ENCODE data around the gene LRG1.

Gene LRG1

GRCh38 chr19:4495471-4495870 lies 44.4 kb downstream of the LRG1 start:
- Histone ChIP-seq H2BK120ac (ENCODE audit: low read depth, low read length) (no peak overlapping the region), H3K4me3 (ENCODE audit: insufficient read depth in 1 of 2, low read depth in 1 of 2, low read length in 2 of 2) (no peak overlapping the region), H3K23ac (ENCODE audit: low read length in 2 of 2) (no peak overlapping the region), H3K9me3 (ENCODE audit: control insufficient read depth, low read length) (no peaks in the 10 kb centered on the region), H3K27me3 (ENCODE audit: control insufficient read depth in 1 of 2, insufficient read depth in 1 of 2, low read length in 2 of 2) (no peaks in the 10 kb centered on the region), H3K79me1 (replicated peaks; ENCODE audit: low read length, poor library complexity, severe bottlenecking) (peaks cover 48% of the 10 kb centered on the region), H3K18ac (ENCODE audit: low read depth in 1 of 2, low read length in 2 of 2) (no peak overlapping the region), H3K9ac (ENCODE audit: low read length) (no peak overlapping the region), H3K14ac (ENCODE audit: low read length in 2 of 2) (no peak overlapping the region), H3K36me3 (ENCODE audit: control insufficient read depth in 1 of 2, insufficient read depth in 2 of 2, low read depth in 1 of 2, low read length in 2 of 2) (peaks cover 72 to 95% of the 10 kb centered on the region in 2 experiments), H4K8ac (ENCODE audit: low read length) (no peak overlapping the region), H3K27ac (ENCODE audit: low read length, poor library complexity, severe bottlenecking) (no peak overlapping the region), H4K91ac (ENCODE audit: low read length) (no peak overlapping the region), H2BK5ac (ENCODE audit: low read depth, low read length, poor library complexity, severe bottlenecking) (no peak overlapping the region), H2BK12ac (ENCODE audit: low read length in 2 of 2) (no peak overlapping the region), H2AK5ac (ENCODE audit: low read length, severe bottlenecking) (no peak overlapping the region), H2AFZ (ENCODE audit: low read depth, low read length) (no peak overlapping the region), H3K4me2 (ENCODE audit: low read length, poor library complexity, severe bottlenecking) (no peak overlapping the region), H2BK15ac (ENCODE audit: low read depth, poor library complexity, severe bottlenecking) (no peak overlapping the region), H3K4me1 (ENCODE audit: control insufficient read depth, insufficient read depth, low read depth, low read length) (peaks cover 2% of the 10 kb centered on the region), H3K4ac (ENCODE audit: low read depth in 1 of 2, low read length in 2 of 2) (no peak overlapping the region)
- WGBS = 90% methylated on average over 12 of the region's 12 CpGs
- DNase-seq = no peak

DNA sequence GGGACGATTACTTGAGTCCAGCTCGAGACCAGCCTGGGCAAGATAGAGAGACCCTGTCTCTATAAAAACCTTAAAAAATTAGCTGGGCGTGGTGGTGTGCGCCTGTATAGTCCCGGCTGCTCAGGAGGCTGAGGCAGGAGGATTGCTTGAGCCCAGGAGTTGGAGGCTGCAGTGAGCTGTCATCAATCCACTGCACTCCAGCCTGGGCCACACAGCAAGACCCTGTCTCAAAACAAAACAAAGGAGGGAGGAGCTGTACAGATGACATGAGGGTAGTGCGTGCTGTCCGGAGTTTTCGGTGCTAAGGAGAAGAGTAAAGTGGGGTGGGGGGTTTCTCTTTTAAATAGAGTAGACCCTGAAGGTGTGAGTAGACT lies 45.2 kb downstream of the LRG1 start:
- Histone ChIP-seq H2BK120ac (ENCODE audit: low read depth, low read length) (no peak overlapping the region), H3K4me2 (ENCODE audit: low read length, poor library complexity, severe bottlenecking) (no peak overlapping the region), H3K14ac (ENCODE audit: low read length in 2 of 2) (no peak overlapping the region), H3K27ac (ENCODE audit: low read length, poor library complexity, severe bottlenecking) (no peak overlapping the region), H2BK12ac (ENCODE audit: low read length in 2 of 2) (no peak overlapping the region), H3K36me3 (ENCODE audit: control insufficient read depth in 1 of 2, insufficient read depth in 2 of 2, low read depth in 1 of 2, low read length in 2 of 2) (peaks cover 78 to 94% of the 10 kb centered on the region in 2 experiments), H4K8ac (ENCODE audit: low read length) (no peak overlapping the region), H3K9ac (ENCODE audit: low read length) (no peak overlapping the region), H3K79me1 (replicated peaks; ENCODE audit: low read length, poor library complexity, severe bottlenecking) (peaks cover 51% of the 10 kb centered on the region), H3K23ac (ENCODE audit: low read length in 2 of 2) (no peak overlapping the region), H3K4me1 (ENCODE audit: control insufficient read depth, insufficient read depth, low read depth, low read length) (peaks cover 2% of the 10 kb centered on the region), H2BK5ac (ENCODE audit: low read depth, low read length, poor library complexity, severe bottlenecking) (no peak overlapping the region), H3K27me3 (ENCODE audit: control insufficient read depth in 1 of 2, insufficient read depth in 1 of 2, low read length in 2 of 2) (no peaks in the 10 kb centered on the region), H2AK5ac (ENCODE audit: low read length, severe bottlenecking) (no peak overlapping the region), H3K9me3 (ENCODE audit: control insufficient read depth, low read length) (no peaks in the 10 kb centered on the region), H3K4me3 (ENCODE audit: insufficient read depth in 1 of 2, low read depth in 1 of 2, low read length in 2 of 2) (no peak overlapping the region), H2AFZ (ENCODE audit: low read depth, low read length) (no peak overlapping the region), H4K91ac (ENCODE audit: low read length) (no peak overlapping the region), H2BK15ac (ENCODE audit: low read depth, poor library complexity, severe bottlenecking) (no peak overlapping the region), H3K18ac (ENCODE audit: low read depth in 1 of 2, low read length in 2 of 2) (no peak overlapping the region), H3K4ac (ENCODE audit: low read depth in 1 of 2, low read length in 2 of 2) (no peak overlapping the region)
- DNase-seq = no peak
- WGBS = 96% methylated on average over 8 of the region's 8 CpGs

- H3K27me3 ChIP-seq (ENCODE audit: control insufficient read depth in 1 of 2, insufficient read depth in 1 of 2, low read length in 2 of 2) = no peaks in the 10 kb centered on the region
- no peak overlapping the region for H3K4me3 ChIP-seq (ENCODE audit: insufficient read depth in 1 of 2, low read depth in 1 of 2, low read length in 2 of 2)
- no peak overlapping the region for H3K4ac ChIP-seq (ENCODE audit: low read depth in 1 of 2, low read length in 2 of 2)
- H2BK120ac ChIP-seq (ENCODE audit: low read depth, low read length) = no peak overlapping the region
- no peak overlapping the region for H2AK5ac ChIP-seq (ENCODE audit: low read length, severe bottlenecking)
- no peak overlapping the region for H4K8ac ChIP-seq (ENCODE audit: low read length)
- H3K9ac ChIP-seq (ENCODE audit: low read length) = no peak overlapping the region
- no peak overlapping the region for H3K14ac ChIP-seq (ENCODE audit: low read length in 2 of 2)
- H3K4me1 ChIP-seq (ENCODE audit: control insufficient read depth, insufficient read depth, low read depth, low read length) = peaks cover 2% of the 10 kb centered on the region
- no peak overlapping the region for H4K91ac ChIP-seq (ENCODE audit: low read length)
- no peak overlapping the region for H3K27ac ChIP-seq (ENCODE audit: low read length, poor library complexity, severe bottlenecking)
- 98% methylated on average over 60 of the region's 61 CpGs for WGBS
- H2BK12ac ChIP-seq (ENCODE audit: low read length in 2 of 2) = no peak overlapping the region
- peaks cover 82 to 93% of the 10 kb centered on the region in 2 experiments for H3K36me3 ChIP-seq (ENCODE audit: control insufficient read depth in 1 of 2, insufficient read depth in 2 of 2, low read depth in 1 of 2, low read length in 2 of 2)
- no peak overlapping the region for H3K4me2 ChIP-seq (ENCODE audit: low read length, poor library complexity, severe bottlenecking)
- no peak overlapping the region for H2BK5ac ChIP-seq (ENCODE audit: low read depth, low read length, poor library complexity, severe bottlenecking)
- no peak for DNase-seq
- no peaks in the 10 kb centered on the region for H3K9me3 ChIP-seq (ENCODE audit: control insufficient read depth, low read length)
- peaks cover 51% of the 10 kb centered on the region for H3K79me1 ChIP-seq (replicated peaks; ENCODE audit: low read length, poor library complexity, severe bottlenecking)
- no peak overlapping the region for H3K23ac ChIP-seq (ENCODE audit: low read length in 2 of 2)
- H2AFZ ChIP-seq (ENCODE audit: low read depth, low read length) = no peak overlapping the region
- no peak overlapping the region for H2BK15ac ChIP-seq (ENCODE audit: low read depth, poor library complexity, severe bottlenecking)
- H3K18ac ChIP-seq (ENCODE audit: low read depth in 1 of 2, low read length in 2 of 2) = no peak overlapping the region
Observed at GRCh38 chr19:4493929-4494690, 45.7 kb downstream of the LRG1 start.

- H2BK5ac ChIP-seq (ENCODE audit: low read depth, low read length, poor library complexity, severe bottlenecking) = no peak overlapping the region
- no peak overlapping the region for H3K27ac ChIP-seq (ENCODE audit: low read length, poor library complexity, severe bottlenecking)
- H3K79me1 ChIP-seq (replicated peaks; ENCODE audit: low read length, poor library complexity, severe bottlenecking) = peaks cover 51% of the 10 kb centered on the region
- H3K18ac ChIP-seq (ENCODE audit: low read depth in 1 of 2, low read length in 2 of 2) = no peak overlapping the region
- H3K36me3 ChIP-seq (ENCODE audit: control insufficient read depth in 1 of 2, insufficient read depth in 2 of 2, low read depth in 1 of 2, low read length in 2 of 2) = peaks cover 83 to 93% of the 10 kb centered on the region in 2 experiments
- DNase-seq = no peak
- no peak overlapping the region for H3K4me2 ChIP-seq (ENCODE audit: low read length, poor library complexity, severe bottlenecking)
- 98% methylated on average over 40 of the region's 41 CpGs for WGBS
- H4K91ac ChIP-seq (ENCODE audit: low read length) = no peak overlapping the region
- H3K9ac ChIP-seq (ENCODE audit: low read length) = no peak overlapping the region
- H2AFZ ChIP-seq (ENCODE audit: low read depth, low read length) = no peak overlapping the region
- no peak overlapping the region for H4K8ac ChIP-seq (ENCODE audit: low read length)
- no peak overlapping the region for H2BK12ac ChIP-seq (ENCODE audit: low read length in 2 of 2)
- no peak overlapping the region for H2AK5ac ChIP-seq (ENCODE audit: low read length, severe bottlenecking)
- no peak overlapping the region for H2BK120ac ChIP-seq (ENCODE audit: low read depth, low read length)
- peaks cover 2% of the 10 kb centered on the region for H3K4me1 ChIP-seq (ENCODE audit: control insufficient read depth, insufficient read depth, low read depth, low read length)
- H3K4me3 ChIP-seq (ENCODE audit: insufficient read depth in 1 of 2, low read depth in 1 of 2, low read length in 2 of 2) = no peak overlapping the region
- no peak overlapping the region for H3K23ac ChIP-seq (ENCODE audit: low read length in 2 of 2)
- H3K9me3 ChIP-seq (ENCODE audit: control insufficient read depth, low read length) = no peaks in the 10 kb centered on the region
- H2BK15ac ChIP-seq (ENCODE audit: low read depth, poor library complexity, severe bottlenecking) = no peak overlapping the region
- H3K14ac ChIP-seq (ENCODE audit: low read length in 2 of 2) = no peak overlapping the region
- no peaks in the 10 kb centered on the region for H3K27me3 ChIP-seq (ENCODE audit: control insufficient read depth in 1 of 2, insufficient read depth in 1 of 2, low read length in 2 of 2)
- H3K4ac ChIP-seq (ENCODE audit: low read depth in 1 of 2, low read length in 2 of 2) = no peak overlapping the region
Observed at GRCh38 chr19:4493104-4493928, 46.5 kb downstream of the LRG1 start.

Data from mesenchymal stem cell (in vitro differentiated cells and primary cell).